PC-3 (cell line): Measurements from ENCODE around the gene OSBPL9. TPM values are rescaled to one million over a fixed set of nuclear protein-coding genes. Genes with fewer than 3 reads are reported as not detected.

Source experiments
- ATAC-seq: fragments of 200-7000 bp; cut with Tn5 transposase; 2 replicates; pipeline ENCODE4 v1.9.1; 2020; ENCODE audit warnings: mild to moderate bottlenecking, moderate library complexity
- BruUV-seq: library from RNA; stranded (reverse); fragments of 400-500 nt; replicated peaks from 2 replicates; lab custom pipeline; 2021; lab: Mats Ljungman, UMichigan
- CTCF ChIA-PET: fragments of 300-600 bp; sonication (Branson Sonifier 250); formaldehyde crosslinking; loops from one replicate; lab custom pipeline; 2022; ENCODE audit warnings: antibody characterized with exemption; lab: Charles Lee
- POLR2A ChIA-PET: fragments of 300-600 bp; sonication (Branson Sonifier 250); formaldehyde crosslinking; loops from one replicate; lab custom pipeline; 2022; ENCODE audit warnings: antibody characterized with exemption; ENCODE audit not compliant: unreplicated experiment; lab: Charles Lee
- DNase-seq: peaks from one replicate; pipeline ENCODE4 v3.0.0-alpha.2; 2015
- H2AFZ ChIP-seq: fragments of 300-600 bp; sonication (generic); 2 replicates; pipeline ENCODE4 v1.6.0; 2016; ENCODE audit warnings: antibody characterized with exemption, low read length
- H3F3A ChIP-seq: fragments of 300-600 bp; sonication (generic); one replicate; pipeline ENCODE4 v1.6.0; 2017; ENCODE audit warnings: antibody characterized with exemption, low read length, control low read depth, mild to moderate bottlenecking; ENCODE audit not compliant: unreplicated experiment
- H3K27ac ChIP-seq: fragments of 300-600 bp; sonication (generic); 2 replicates; pipeline ENCODE4 v1.5.1; 2016; ENCODE audit warnings: mild to moderate bottlenecking, low read length
- H3K27me3 ChIP-seq: fragments of 300-600 bp; sonication (generic); 2 replicates; pipeline ENCODE4 v1.6.1; 2016; ENCODE audit warnings: low read length, mixed read lengths
- H3K36me3 ChIP-seq: fragments of 300-600 bp; sonication (generic); 2 replicates; pipeline ENCODE4 v1.6.1; 2016; ENCODE audit warnings: low read depth, mixed run types, low read length, mixed read lengths
- H3K4me1 ChIP-seq: fragments of 300-600 bp; sonication (generic); 2 replicates; pipeline ENCODE4 v1.5.1; 2016; ENCODE audit warnings: low read length; ENCODE audit not compliant: insufficient read depth
- H3K4me2 ChIP-seq: fragments of 300-600 bp; sonication (generic); 2 replicates; pipeline ENCODE4 v1.6.0; 2016; ENCODE audit warnings: low read length
- H3K4me3 ChIP-seq: fragments of 300-600 bp; sonication (generic); 2 replicates; pipeline ENCODE4 v1.5.1; 2016; ENCODE audit warnings: mild to moderate bottlenecking, low read length, mixed read lengths
- H3K79me2 ChIP-seq: fragments of 300-600 bp; sonication (generic); 2 replicates; pipeline ENCODE4 v1.6.1; 2017; ENCODE audit warnings: low read length, mixed read lengths
- H3K9ac ChIP-seq: fragments of 300-600 bp; sonication (generic); 2 replicates; pipeline ENCODE4 v1.6.0; 2016; ENCODE audit warnings: mild to moderate bottlenecking, low read length
- H3K9me2 ChIP-seq: fragments of 300-600 bp; sonication (generic); replicated peaks from 2 replicates; pipeline ENCODE4 v1.6.1; 2016; ENCODE audit warnings: mixed run types, low read length, mixed read lengths
- H3K9me3 ChIP-seq: fragments of 300-600 bp; sonication (generic); 2 replicates; pipeline ENCODE4 v1.6.1; 2016; ENCODE audit warnings: low read length, mixed read lengths
- H4K20me1 ChIP-seq: fragments of 300-600 bp; sonication (generic); 2 replicates; pipeline ENCODE4 v1.6.1; 2016; ENCODE audit warnings: low read length, mixed read lengths
- EZH2 ChIP-seq: fragments of 300-600 bp; sonication (generic); IDR thresholded peaks from one replicate; pipeline ENCODE4 v1.6.1; 2017; ENCODE audit warnings: antibody characterized with exemption, mild to moderate bottlenecking, low read length; ENCODE audit not compliant: unreplicated experiment
- EZH2phosphoT487 ChIP-seq: fragments of 300-600 bp; sonication (generic); IDR thresholded peaks from 2 replicates; pipeline ENCODE4 v1.6.1; 2018; ENCODE audit warnings: mild to moderate bottlenecking, antibody characterized with exemption, low read length, borderline replicate concordance
- intact Hi-C: fragments of 100-400 bp; cut with micrococcal nuclease; formaldehyde crosslinking; loops from 2 replicates; pipeline ENCODE4 v1.9.0; 2023
- total RNA-seq: library from RNA; depleted of rRNA; stranded (reverse); fragments of >200 nt; gene quantifications from 2 replicates; pipeline ENCODE4 v1.2.3, GENCODE V29; 2014
- TF ChIP-seq, protein P1 (sequence below): fragments of 300-600 bp; sonication (generic); conservative IDR thresholded peaks from 2 replicates; pipeline ENCODE4 v1.5.1; 2017; ENCODE audit warnings: antibody characterized with exemption, low read depth, mild to moderate bottlenecking, low read length

Gene OSBPL9
- total RNA-seq, 1 experiment from 2014 or later = 74.7 TPM

DNA sequence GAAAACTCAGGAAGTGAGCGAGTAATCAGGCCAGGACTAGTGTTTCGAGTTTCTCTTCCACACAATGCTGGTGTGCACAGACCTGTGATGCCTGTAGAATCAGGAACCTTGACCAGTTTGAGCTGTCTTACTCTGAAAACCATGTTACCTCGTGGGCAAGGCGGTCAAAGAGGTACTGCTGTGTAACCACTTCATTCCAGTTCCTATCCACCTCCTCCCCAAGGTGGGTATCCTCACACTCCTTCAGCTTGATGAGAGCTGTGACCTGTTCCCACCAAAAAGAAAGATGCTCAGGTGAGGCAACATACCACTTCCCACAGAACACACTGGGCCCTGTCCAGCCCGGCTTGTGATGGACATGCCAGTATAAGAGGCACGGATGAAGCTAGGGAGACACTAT, 173.5 kb downstream of the OSBPL9 start:
- Histone ChIP-seq H3K27ac (no peak overlapping the region), H2AFZ (no peak overlapping the region), H3K36me3 (peaks cover 84% of the 10 kb centered on the region), H3F3A (no peaks in the 10 kb centered on the region), H4K20me1 (no peaks in the 10 kb centered on the region), H3K4me1 (no peaks in the 10 kb centered on the region), H3K9me3 (no peaks in the 10 kb centered on the region), H3K27me3 (no peaks in the 10 kb centered on the region), H3K4me3 (no peak overlapping the region), H3K79me2 (no peaks in the 10 kb centered on the region), H3K4me2 (no peak overlapping the region), H3K9me2 (no peaks in the 10 kb centered on the region), H3K9ac (no peak overlapping the region)
- TF ChIP-seq, protein P1, sequence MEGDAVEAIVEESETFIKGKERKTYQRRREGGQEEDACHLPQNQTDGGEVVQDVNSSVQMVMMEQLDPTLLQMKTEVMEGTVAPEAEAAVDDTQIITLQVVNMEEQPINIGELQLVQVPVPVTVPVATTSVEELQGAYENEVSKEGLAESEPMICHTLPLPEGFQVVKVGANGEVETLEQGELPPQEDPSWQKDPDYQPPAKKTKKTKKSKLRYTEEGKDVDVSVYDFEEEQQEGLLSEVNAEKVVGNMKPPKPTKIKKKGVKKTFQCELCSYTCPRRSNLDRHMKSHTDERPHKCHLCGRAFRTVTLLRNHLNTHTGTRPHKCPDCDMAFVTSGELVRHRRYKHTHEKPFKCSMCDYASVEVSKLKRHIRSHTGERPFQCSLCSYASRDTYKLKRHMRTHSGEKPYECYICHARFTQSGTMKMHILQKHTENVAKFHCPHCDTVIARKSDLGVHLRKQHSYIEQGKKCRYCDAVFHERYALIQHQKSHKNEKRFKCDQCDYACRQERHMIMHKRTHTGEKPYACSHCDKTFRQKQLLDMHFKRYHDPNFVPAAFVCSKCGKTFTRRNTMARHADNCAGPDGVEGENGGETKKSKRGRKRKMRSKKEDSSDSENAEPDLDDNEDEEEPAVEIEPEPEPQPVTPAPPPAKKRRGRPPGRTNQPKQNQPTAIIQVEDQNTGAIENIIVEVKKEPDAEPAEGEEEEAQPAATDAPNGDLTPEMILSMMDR = no peak
- TF ChIP-seq EZH2 = no peak
- no peak for TF ChIP-seq EZH2phosphoT487
- ChIA-PET CTCF (no interaction called here), POLR2A (no interaction called here)
- BruUV-seq = no TSS peak
- ATAC-seq (no peak), DNase-seq (no peak)
- intact Hi-C loops = no loop called here

GRCh38 chr1:51791888-51792287, 175.0 kb downstream of the OSBPL9 start:
- no TSS peak for BruUV-seq
- no peak overlapping the region for H3K4me3 ChIP-seq
- ChIA-PET CTCF (no interaction called here), POLR2A (interaction anchor here (0.7 kb wide), 1 partner anchor 222 kb away, joined by 3 read pairs; no protein-coding TSS in a partner anchor)
- no peak for ATAC-seq
- TF ChIP-seq, protein P1 = no peak
- TF ChIP-seq EZH2 (no peak), EZH2phosphoT487 (no peak)
- H3K36me3 ChIP-seq = peaks cover 79% of the 10 kb centered on the region
- no peaks in the 10 kb centered on the region for H3K4me1 ChIP-seq
- no peak overlapping the region for H3K4me2 ChIP-seq
- no peaks in the 10 kb centered on the region for H4K20me1 ChIP-seq
- no peaks in the 10 kb centered on the region for H3K9me3 ChIP-seq
- no peaks in the 10 kb centered on the region for H3K79me2 ChIP-seq
- H3K27me3 ChIP-seq = no peaks in the 10 kb centered on the region
- no peak overlapping the region for H3K9ac ChIP-seq
- H2AFZ ChIP-seq = no peak overlapping the region
- H3K9me2 ChIP-seq = no peaks in the 10 kb centered on the region
- no peak overlapping the region for H3K27ac ChIP-seq
- DNase-seq = no peak
- intact Hi-C loops = no loop called here
- no peaks in the 10 kb centered on the region for H3F3A ChIP-seq

GRCh38 chr1:51792864-51793263, 176.0 kb downstream of the OSBPL9 start:
- Histone ChIP-seq H3F3A (no peaks in the 10 kb centered on the region), H3K27ac (no peak overlapping the region), H3K9me3 (no peaks in the 10 kb centered on the region), H3K9ac (no peak overlapping the region), H2AFZ (no peak overlapping the region), H3K4me3 (no peak overlapping the region), H3K27me3 (no peaks in the 10 kb centered on the region), H3K79me2 (no peaks in the 10 kb centered on the region), H3K9me2 (no peaks in the 10 kb centered on the region), H3K4me2 (no peak overlapping the region), H3K36me3 (peaks cover 76% of the 10 kb centered on the region), H3K4me1 (no peaks in the 10 kb centered on the region), H4K20me1 (no peaks in the 10 kb centered on the region)
- intact Hi-C loops = no loop called here
- ATAC-seq = peak; percentile 34
- DNase-seq = peak; percentile 18
- ChIA-PET CTCF (no interaction called here), POLR2A (no interaction called here)
- TF ChIP-seq EZH2 (no peak), EZH2phosphoT487 (no peak)
- TF ChIP-seq, protein P1 = no peak
- BruUV-seq = no TSS peak
